Heart right ventricle (tissue), 16 donors: ENCODE data around the gene KCNE2. TPM values are rescaled to one million over a fixed set of nuclear protein-coding genes. Genes with fewer than 3 reads are reported as not detected.

ENCODE experiments used
- ATAC-seq, 8 donors: fragments of 200-7000 bp; cut with Tn5 transposase; one replicate each; pipeline ENCODE4 v1.9.1; 2020; ENCODE audit warnings: mild to moderate bottlenecking in 8 of 8, moderate library complexity in 8 of 8, moderate number of reproducible peaks in 1 of 8
- DNase-seq, 2 donors: peaks; one replicate each; pipeline ENCODE4 v3.0.0-alpha.2; 2020
- H3K27ac ChIP-seq, 10 donors: fragments of 200-600 bp; sonication (generic) in 2 of 10; one replicate each; pipeline versions ENCODE4 v1.5.0 to v1.8.0; 2020 to 2022; ENCODE audit warnings: mild to moderate bottlenecking in 3 of 10
- H3K27me3 ChIP-seq, 7 donors: fragments of 200-600 bp; one replicate each; pipeline ENCODE4 v1.8.0; 2021 to 2022; ENCODE audit warnings: mild to moderate bottlenecking in 2 of 7
- H3K36me3 ChIP-seq, 9 donors: fragments of 200-600 bp; sonication (generic) in 1 of 9; one replicate each; pipeline versions ENCODE4 v1.5.0 to v1.8.0; 2020 to 2022; ENCODE audit warnings: mild to moderate bottlenecking in 2 of 9
- H3K4me1 ChIP-seq, 9 donors: fragments of 200-600 bp; sonication (generic) in 1 of 9; one replicate each; pipeline versions ENCODE4 v1.5.0 to v1.8.0; 2020 to 2022; ENCODE audit warnings: mild to moderate bottlenecking in 4 of 9
- H3K4me3 ChIP-seq, 10 donors: fragments of 200-600 bp; sonication (generic) in 2 of 10; one replicate each; pipeline versions ENCODE4 v1.5.0 to v1.8.0; 2020 to 2022; ENCODE audit warnings: mild to moderate bottlenecking in 7 of 10, moderate library complexity in 2 of 10
- H3K9me3 ChIP-seq, 11 donors: fragments of 200-600 bp in 10 of 11; sonication (generic) in 2 of 11; one replicate each; pipeline versions ENCODE4 v1.5.0 to v1.8.0; 2013 to 2022; ENCODE audit warnings: mild to moderate bottlenecking in 2 of 11, control low read depth in 1 of 11, moderate library complexity in 1 of 11
- CTCF ChIP-seq, 9 donors: fragments of 200-600 bp; sonication (generic) in 2 of 9; IDR thresholded peaks; one replicate each; pipeline versions ENCODE4 v1.5.0 to v1.8.0; 2021 to 2022; ENCODE audit warnings: antibody characterized with exemption in 9 of 9, mild to moderate bottlenecking in 5 of 9, moderate library complexity in 1 of 9
- WGBS, 2 donors: extraction: QIAGEN DNeasy Blood & Tissue Kit; methylation state at CpG; one replicate each; pipeline ENCODE4 v1.1.7; 2013; ENCODE audit warnings: inconsistent platforms in 1 of 2; 5-methylcytosine and 5-hydroxymethylcytosine counted together
- intact Hi-C, 10 donors: fragments of 100-400 bp; cut with DNase I; formaldehyde crosslinking; loops; one replicate each; pipeline versions ENCODE4 v1.11.1 to v1.14.2; 2022
- polyA plus RNA-seq, 2 donors: library from polyadenylated mRNA; stranded (reverse); fragments of 200-250 nt; gene quantifications; one replicate each; pipeline ENCODE4 v1.2.3, GENCODE V29; 2013
- total RNA-seq, 10 donors: library from RNA; stranded (reverse); fragmentation: NEBNext Ultra II Directional in 3 of 10; extraction: Animal tissue kit (Norgen Biotek cat#: 25700) in 3 of 10; gene quantifications; one replicate each; pipeline versions ENCODE4 v1.2.1 to v1.2.4, GENCODE V29; 2021 to 2023
- donor health status: Arrhythmogenic right ventricular cardiomyopathy.
- donor health status: ischemic (EF 13 %, LVEDD 7.1; RV severe dilation, severe dysfunction).
- donor health status: healthy with polysubstance abuse.
- donor health status: DM: no; HTN: yes; CAD: no.
- donor health status: DM: no; HTN: no; CAD: no.
- donor health status: ischemic (EF 25% LVEDD 6.9; RV normal size, moderate dysfunction).
- donor health status: ischemic (EF 25% LVEDD 5.7; RV mildly dilated, moderate dysfunction).
- donor health status: healthy.
- donor health status: DM: yes; HTN: yes; CAD: no.
- donor health status: Ischemic cardiomyopathy.
- donor health status: ischemic (EF 35%, LVEDD 5.7; RV mildly dilated, moderate dysfunction).
- donor health status: nonischemic (EF 11% LVEDD 7.7; RV severe dilation, severe dysfunction).
- donor health status: DM: yes; HTN: yes; CAD: no.
- donor health status: PGD.
- donor health status: ischemic (EF 29% LVEDD 5.4; RV normal size, mild dysfunction).
- donor health status: nonischemic (EF 23%, LVEDD 6.1; RV moderate dilation, normal function).

KCNE2 gene
- total and polyA plus RNA-seq, 12 donors = 0.04 to 0.73 TPM; not detected in 10

DNA sequence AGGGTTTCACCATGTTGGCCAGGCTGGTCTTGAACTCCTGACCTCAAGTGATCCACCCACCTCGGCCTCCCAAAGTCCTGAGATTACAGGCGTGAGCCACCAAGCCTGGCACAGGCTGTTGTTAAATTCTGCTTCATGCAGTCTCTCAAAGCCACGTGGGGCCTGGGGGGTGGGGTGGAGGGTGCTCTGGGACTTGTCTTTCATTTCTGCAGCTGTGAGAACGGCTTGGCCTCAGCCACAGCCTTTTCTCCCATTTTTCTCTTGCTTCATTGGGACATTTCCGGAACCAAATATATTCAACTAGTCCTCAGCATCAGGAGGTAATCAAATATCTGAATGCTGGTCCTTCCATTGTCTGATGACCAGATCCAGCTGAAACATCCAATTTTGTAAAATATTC is 27.6 kb upstream of the KCNE2 start:
- H3K27ac ChIP-seq = peak overlapping the region in 3 of 10 donors; percentile 13 to 26 (median 15)
- no peak for TF ChIP-seq CTCF (IDR thresholded peaks at IDR 0.05)
- 45 to 48% methylated on average over 5 of the region's 5 CpGs for WGBS, 2 donors
- no peaks in the 10 kb centered on the region for H3K27me3 ChIP-seq
- ATAC-seq = peak in 6 of 8 donors; percentile 40 to 57 (median 50)
- DNase-seq = no peak
- H3K36me3 ChIP-seq = no peaks in the 10 kb centered on the region
- no peaks in the 10 kb centered on the region for H3K9me3 ChIP-seq
- intact Hi-C loops = loop anchor here in 1 of 10 donors (10.0 kb wide), 1 partner anchor 391 kb away; no protein-coding TSS in a partner anchor
- H3K4me1 ChIP-seq = peaks cover 0 to 25% (median 15%) of the 10 kb centered on the region in 9 donors
- no peak overlapping the region for H3K4me3 ChIP-seq

DNA sequence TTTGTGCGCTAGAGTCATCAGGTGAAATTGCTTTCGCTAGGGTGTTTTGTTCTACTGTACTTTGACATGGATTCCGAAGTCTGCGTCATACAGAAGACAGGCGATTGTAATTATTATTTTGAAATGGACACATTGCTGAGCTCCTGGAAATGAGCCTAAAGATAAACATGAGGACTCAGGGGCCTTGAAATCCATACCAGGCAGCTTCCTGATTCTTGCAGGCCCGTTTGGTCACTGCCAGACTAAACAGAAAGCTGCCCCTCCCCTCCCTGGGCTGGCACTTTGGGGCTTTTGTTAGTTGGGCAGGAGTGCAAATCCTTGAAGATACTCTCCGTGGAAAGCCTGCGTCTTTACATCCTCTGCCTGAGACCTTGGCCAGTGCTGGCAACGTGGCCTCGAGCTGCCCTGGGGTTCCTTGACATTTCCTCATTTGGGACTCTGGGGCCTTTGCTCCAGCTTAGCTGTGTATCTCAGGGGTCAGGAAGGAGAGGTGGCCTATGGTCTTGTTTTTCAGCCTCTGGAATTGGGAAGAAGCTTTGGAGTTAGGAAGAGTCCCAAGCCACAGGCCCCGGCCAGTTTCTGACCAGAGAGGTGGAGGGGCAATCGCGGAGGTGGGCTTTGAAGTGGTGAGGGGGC is 26.9 kb upstream of the KCNE2 start:
- WGBS, 2 donors = 60 to 62% methylated on average over 13 of the region's 13 CpGs
- no peak for TF ChIP-seq CTCF (IDR thresholded peaks at IDR 0.05)
- Histone ChIP-seq H3K27ac (peak overlapping the region in 3 of 10 donors; percentile 13 to 26 (median 15)), H3K27me3 (no peaks in the 10 kb centered on the region), H3K36me3 (no peaks in the 10 kb centered on the region), H3K4me3 (no peak overlapping the region), H3K4me1 (peaks cover 0 to 25% (median 15%) of the 10 kb centered on the region in 9 donors), H3K9me3 (no peaks in the 10 kb centered on the region)
- intact Hi-C loops = loop anchor here in 1 of 10 donors (10.0 kb wide), 1 partner anchor 392 kb away; no protein-coding TSS in a partner anchor
- DNase-seq (no peak), ATAC-seq (peak in 5 of 8 donors; percentile 19 to 50 (median 35))

DNA sequence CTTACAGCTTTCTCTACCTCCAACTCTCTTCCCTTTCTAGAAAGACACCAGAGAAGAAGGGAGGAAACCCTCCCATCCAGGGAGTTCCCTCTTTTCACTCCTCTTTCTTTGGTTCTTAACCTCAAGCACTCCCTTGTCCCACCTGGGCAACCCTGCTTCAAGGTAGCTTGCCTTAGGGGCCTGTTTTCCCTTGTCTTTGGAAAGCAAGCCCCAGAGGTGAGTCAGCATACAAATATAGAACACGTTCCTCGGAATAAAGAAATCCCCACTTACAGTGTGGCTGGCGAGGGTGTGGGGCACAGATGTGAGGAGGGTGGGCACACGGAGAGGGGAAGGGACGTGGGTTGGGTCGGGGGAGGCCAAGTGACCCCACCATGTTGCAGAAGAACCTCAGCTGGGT is 26.1 kb upstream of the KCNE2 start:
- no peak overlapping the region for H3K27ac ChIP-seq
- H3K27me3 ChIP-seq = no peaks in the 10 kb centered on the region
- ATAC-seq = peak in 5 of 8 donors; percentile 46 to 75 (median 71)
- no peak for DNase-seq
- peaks cover 0 to 25% (median 15%) of the 10 kb centered on the region in 9 donors for H3K4me1 ChIP-seq
- intact Hi-C loops = loop anchor here in 1 of 10 donors (10.0 kb wide), 1 partner anchor 393 kb away; no protein-coding TSS in a partner anchor
- no peak for TF ChIP-seq CTCF (IDR thresholded peaks at IDR 0.05)
- no peaks in the 10 kb centered on the region for H3K36me3 ChIP-seq
- 49 to 52% methylated on average over 6 of the region's 6 CpGs for WGBS, 2 donors
- H3K4me3 ChIP-seq = no peak overlapping the region
- no peaks in the 10 kb centered on the region for H3K9me3 ChIP-seq

DNA sequence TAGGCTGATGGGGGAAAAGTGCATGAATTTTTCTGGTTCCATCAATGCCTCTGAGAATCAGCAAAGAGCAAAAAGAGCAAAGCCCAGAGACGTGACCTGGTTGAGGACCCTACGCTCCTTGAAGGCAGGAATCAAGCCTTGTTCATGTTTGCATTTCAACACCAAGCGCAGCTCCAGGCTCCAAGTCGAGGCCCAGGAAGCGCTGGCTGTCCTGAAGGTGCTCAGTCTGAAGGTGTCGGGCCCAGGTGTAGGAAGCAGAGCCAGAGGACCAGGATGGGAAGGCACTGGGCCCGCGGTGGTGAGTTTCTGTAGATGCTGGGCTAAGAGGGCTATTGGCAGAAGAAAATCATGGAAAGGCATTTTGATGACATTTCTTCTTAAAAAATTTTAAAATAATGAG is 25.6 kb upstream of the KCNE2 start:
- intact Hi-C loops = loop anchor here in 1 of 10 donors (10.0 kb wide), 1 partner anchor 393 kb away; no protein-coding TSS in a partner anchor
- Histone ChIP-seq H3K4me1 (peaks cover 0 to 27% (median 15%) of the 10 kb centered on the region in 9 donors), H3K36me3 (no peaks in the 10 kb centered on the region), H3K27ac (no peak overlapping the region), H3K9me3 (no peaks in the 10 kb centered on the region), H3K27me3 (no peaks in the 10 kb centered on the region), H3K4me3 (no peak overlapping the region)
- no peak for TF ChIP-seq CTCF (IDR thresholded peaks at IDR 0.05)
- 94 to 95% methylated on average over 8 of the region's 8 CpGs for WGBS, 2 donors
- DNase-seq (no peak), ATAC-seq (peak in 1 of 8 donors; percentile 15)
